WTC11 (cell line): Measurements from ENCODE around the gene LRP3. TPM values are rescaled to one million over a fixed set of nuclear protein-coding genes. Genes with fewer than 3 reads are reported as not detected.

Source experiments
- ATAC-seq: fragments of 200-7000 bp; cut with Tn5 transposase; 2 replicates; pipeline ENCODE4 v1.10.0; 2021; ENCODE audit warnings: mild to moderate bottlenecking, moderate library complexity
- CTCF ChIA-PET: fragments of 300-600 bp; sonication (Branson Sonifier 250); formaldehyde crosslinking; loops from one replicate; lab custom pipeline; 2021; ENCODE audit warnings: antibody characterized with exemption; lab: Charles Lee
- POLR2A ChIA-PET: fragments of 350-600 bp; sonication (Branson Sonifier 250); formaldehyde crosslinking; loops from one replicate; lab custom pipeline; 2021; ENCODE audit warnings: antibody characterized with exemption; lab: Charles Lee
- DNase-seq: peaks from one replicate; pipeline ENCODE4 v3.0.0; 2021; ENCODE audit warnings: low spot score
- H3K27ac Mint-ChIP-seq: 2 replicates; pipeline ENCODE4 v1.8.0; 2021; ENCODE audit warnings: mixed read lengths
- H3K27me3 Mint-ChIP-seq: 2 replicates; pipeline ENCODE4 v1.8.0; 2021; ENCODE audit warnings: low read depth, mild to moderate bottlenecking, moderate library complexity, mixed read lengths
- H3K36me3 Mint-ChIP-seq: 2 replicates; pipeline ENCODE4 v1.8.0; 2021; ENCODE audit warnings: mixed read lengths
- H3K4me1 Mint-ChIP-seq: 2 replicates; pipeline ENCODE4 v1.8.0; 2022; ENCODE audit warnings: mixed read lengths
- H3K4me3 Mint-ChIP-seq: 2 replicates; pipeline ENCODE4 v1.8.0; 2021; ENCODE audit warnings: mild to moderate bottlenecking, moderate library complexity, mixed read lengths
- H3K9me3 Mint-ChIP-seq: 2 replicates; pipeline ENCODE4 v1.8.0; 2021; ENCODE audit warnings: mixed read lengths
- CBFB ChIP-seq: sonication (generic); formaldehyde crosslinking; IDR thresholded peaks from 2 replicates; pipeline ENCODE4 v1.8.1; 2022; ENCODE audit warnings: mild to moderate bottlenecking, low read depth, missing genetic modification reagents
- ESRRA ChIP-seq: sonication (generic); formaldehyde crosslinking; IDR thresholded peaks from 2 replicates; pipeline ENCODE4 v1.8.1; 2022; ENCODE audit warnings: mild to moderate bottlenecking, missing genetic modification reagents, borderline replicate concordance
- FOXJ3 ChIP-seq: sonication (generic); formaldehyde crosslinking; IDR thresholded peaks from 2 replicates; pipeline ENCODE4 v1.9.0; 2021; ENCODE audit warnings: missing genetic modification reagents, mild to moderate bottlenecking, borderline replicate concordance
- FOXP1 ChIP-seq: sonication (generic); formaldehyde crosslinking; IDR thresholded peaks from 2 replicates; pipeline ENCODE4 v1.8.0; 2022; ENCODE audit warnings: missing genetic modification reagents, mild to moderate bottlenecking, moderate library complexity, borderline replicate concordance
- GABPB1 ChIP-seq: sonication (generic); formaldehyde crosslinking; IDR thresholded peaks from 2 replicates; pipeline ENCODE4 v1.8.1; 2023; ENCODE audit warnings: mild to moderate bottlenecking, missing genetic modification reagents
- GRHL2 ChIP-seq: fragments of 250-450 bp; sonication (Bioruptor Pico); IDR thresholded peaks from 2 replicates; pipeline ENCODE4 v1.8.0; 2022; ENCODE audit warnings: mild to moderate bottlenecking, moderate library complexity; ENCODE audit not compliant: insufficient replicate concordance, severe bottlenecking
- GTF2I ChIP-seq: fragments of 250-450 bp; sonication (Bioruptor Pico); conservative IDR thresholded peaks from 2 replicates; pipeline ENCODE4 v1.4.0; 2021; ENCODE audit warnings: mild to moderate bottlenecking
- HMGA2 ChIP-seq: fragments of 250-450 bp; sonication (Bioruptor Pico); IDR thresholded peaks from 2 replicates; pipeline ENCODE4 v1.4.0; 2021; ENCODE audit warnings: mild to moderate bottlenecking, moderate library complexity
- JAZF1 ChIP-seq: fragments of 250-450 bp; sonication (Bioruptor Pico); IDR thresholded peaks from 2 replicates; pipeline ENCODE4 v1.9.0; 2021; ENCODE audit warnings: moderate library complexity, mild to moderate bottlenecking, inconsistent platforms
- JUN ChIP-seq: sonication (generic); formaldehyde crosslinking; IDR thresholded peaks from 2 replicates; pipeline ENCODE4 v1.8.0; 2023; ENCODE audit warnings: mild to moderate bottlenecking, missing genetic modification reagents
- KAT7 ChIP-seq: sonication (generic); formaldehyde crosslinking; IDR thresholded peaks from 2 replicates; pipeline ENCODE4 v1.8.1; 2023; ENCODE audit warnings: missing genetic modification reagents, mild to moderate bottlenecking, borderline replicate concordance
- MXD4 ChIP-seq: fragments of 250-450 bp; sonication (Bioruptor Pico); IDR thresholded peaks from 2 replicates; pipeline ENCODE4 v1.8.0; 2021; ENCODE audit warnings: mild to moderate bottlenecking, moderate library complexity, borderline replicate concordance
- NFYB ChIP-seq: sonication (generic); formaldehyde crosslinking; conservative IDR thresholded peaks from 2 replicates; pipeline ENCODE4 v1.8.0; 2022; ENCODE audit warnings: low read depth, missing genetic modification reagents
- RORB ChIP-seq: fragments of 250-450 bp; sonication (Bioruptor Pico); IDR thresholded peaks from 2 replicates; pipeline ENCODE4 v1.9.0; 2021; ENCODE audit warnings: mild to moderate bottlenecking
- SMAD4 ChIP-seq: sonication (generic); formaldehyde crosslinking; IDR thresholded peaks from 2 replicates; pipeline ENCODE4 v1.8.0; 2022; ENCODE audit warnings: mild to moderate bottlenecking, missing genetic modification reagents
- TEAD4 ChIP-seq: sonication (generic); formaldehyde crosslinking; IDR thresholded peaks from 2 replicates; pipeline ENCODE4 v1.8.0; 2022; ENCODE audit warnings: mild to moderate bottlenecking, missing genetic modification reagents
- ZNF232 ChIP-seq: sonication (generic); formaldehyde crosslinking; IDR thresholded peaks from 2 replicates; pipeline ENCODE4 v1.8.0; 2022; ENCODE audit warnings: mild to moderate bottlenecking, missing genetic modification reagents
- total RNA-seq: library from RNA; stranded (reverse); gene quantifications from 3 replicates; pipeline ENCODE4 v1.2.3, GENCODE V29; 2021
- TF ChIP-seq, protein P1 (sequence below): sonication (generic); formaldehyde crosslinking; IDR thresholded peaks from 2 replicates; pipeline ENCODE4 v1.8.1; 2023; ENCODE audit warnings: mild to moderate bottlenecking, missing genetic modification reagents, borderline replicate concordance
- TF ChIP-seq, protein P2 (sequence below): sonication (generic); formaldehyde crosslinking; IDR thresholded peaks from 2 replicates; pipeline ENCODE4 v1.8.1; 2023; ENCODE audit warnings: mild to moderate bottlenecking, moderate library complexity, missing genetic modification reagents
- TF ChIP-seq, protein P3 (sequence below): sonication (generic); formaldehyde crosslinking; conservative IDR thresholded peaks from 2 replicates; pipeline ENCODE4 v1.8.1; 2022; ENCODE audit warnings: mild to moderate bottlenecking, missing genetic modification reagents
- TF ChIP-seq, protein P4 (sequence below): sonication (generic); formaldehyde crosslinking; IDR thresholded peaks from 2 replicates; pipeline ENCODE4 v1.8.1; 2022; ENCODE audit warnings: mild to moderate bottlenecking, missing genetic modification reagents, moderate library complexity, borderline replicate concordance
- TF ChIP-seq, protein P5 (sequence below): sonication (generic); formaldehyde crosslinking; IDR thresholded peaks from 2 replicates; pipeline ENCODE4 v1.8.1; 2023; ENCODE audit warnings: mild to moderate bottlenecking, missing genetic modification reagents
- TF ChIP-seq, protein P6 (sequence below): sonication (generic); formaldehyde crosslinking; IDR thresholded peaks from 2 replicates; pipeline ENCODE4 v1.8.1; 2022; ENCODE audit warnings: missing genetic modification reagents, borderline replicate concordance
- TF ChIP-seq, protein P7 (sequence below): fragments of 250-450 bp; sonication (Bioruptor Pico); IDR thresholded peaks from 2 replicates; pipeline ENCODE4 v2.1.2; 2022; ENCODE audit warnings: mild to moderate bottlenecking, moderate library complexity

LRP3 gene
- total RNA-seq, 1 experiment from 2014 or later = 47.0 TPM

DNA sequence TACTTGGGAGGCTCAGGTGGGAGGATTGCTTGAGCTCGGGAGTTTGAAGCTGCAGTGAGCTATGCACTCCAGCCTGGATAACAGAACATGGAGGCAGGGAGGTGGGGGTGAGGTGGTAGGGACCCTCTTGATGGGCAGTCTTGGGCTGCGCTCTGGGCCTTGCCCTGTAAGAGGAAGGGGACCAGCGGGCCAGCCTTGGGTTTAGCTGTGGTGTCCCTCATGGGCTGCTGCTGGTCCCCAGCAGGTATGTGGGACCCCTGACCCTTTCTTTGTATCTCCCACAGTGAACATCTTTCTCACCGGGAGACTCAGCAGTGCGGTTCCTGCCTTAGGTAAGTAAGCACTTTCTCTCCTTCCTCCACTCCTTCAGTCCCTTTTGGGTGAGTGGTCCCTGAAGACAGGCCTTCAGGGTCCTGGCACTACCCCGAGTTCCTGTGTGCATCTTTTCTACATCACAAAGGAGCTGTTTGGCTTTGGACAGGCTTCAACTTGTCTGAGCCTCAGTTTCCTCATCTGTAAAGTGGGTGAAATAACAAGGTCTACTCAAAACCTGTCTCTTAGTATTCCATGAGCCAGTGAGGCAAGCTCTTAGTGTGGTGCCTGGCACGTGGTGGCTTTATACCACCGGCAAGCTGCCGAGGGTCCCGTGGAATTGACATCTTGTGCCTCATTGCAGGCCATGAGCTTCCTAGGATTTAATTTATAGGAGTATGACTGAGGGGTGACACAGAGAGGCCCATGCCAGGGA, 2.5 kb downstream of the LRP3 start (continued):
- TF ChIP-seq, protein P1, sequence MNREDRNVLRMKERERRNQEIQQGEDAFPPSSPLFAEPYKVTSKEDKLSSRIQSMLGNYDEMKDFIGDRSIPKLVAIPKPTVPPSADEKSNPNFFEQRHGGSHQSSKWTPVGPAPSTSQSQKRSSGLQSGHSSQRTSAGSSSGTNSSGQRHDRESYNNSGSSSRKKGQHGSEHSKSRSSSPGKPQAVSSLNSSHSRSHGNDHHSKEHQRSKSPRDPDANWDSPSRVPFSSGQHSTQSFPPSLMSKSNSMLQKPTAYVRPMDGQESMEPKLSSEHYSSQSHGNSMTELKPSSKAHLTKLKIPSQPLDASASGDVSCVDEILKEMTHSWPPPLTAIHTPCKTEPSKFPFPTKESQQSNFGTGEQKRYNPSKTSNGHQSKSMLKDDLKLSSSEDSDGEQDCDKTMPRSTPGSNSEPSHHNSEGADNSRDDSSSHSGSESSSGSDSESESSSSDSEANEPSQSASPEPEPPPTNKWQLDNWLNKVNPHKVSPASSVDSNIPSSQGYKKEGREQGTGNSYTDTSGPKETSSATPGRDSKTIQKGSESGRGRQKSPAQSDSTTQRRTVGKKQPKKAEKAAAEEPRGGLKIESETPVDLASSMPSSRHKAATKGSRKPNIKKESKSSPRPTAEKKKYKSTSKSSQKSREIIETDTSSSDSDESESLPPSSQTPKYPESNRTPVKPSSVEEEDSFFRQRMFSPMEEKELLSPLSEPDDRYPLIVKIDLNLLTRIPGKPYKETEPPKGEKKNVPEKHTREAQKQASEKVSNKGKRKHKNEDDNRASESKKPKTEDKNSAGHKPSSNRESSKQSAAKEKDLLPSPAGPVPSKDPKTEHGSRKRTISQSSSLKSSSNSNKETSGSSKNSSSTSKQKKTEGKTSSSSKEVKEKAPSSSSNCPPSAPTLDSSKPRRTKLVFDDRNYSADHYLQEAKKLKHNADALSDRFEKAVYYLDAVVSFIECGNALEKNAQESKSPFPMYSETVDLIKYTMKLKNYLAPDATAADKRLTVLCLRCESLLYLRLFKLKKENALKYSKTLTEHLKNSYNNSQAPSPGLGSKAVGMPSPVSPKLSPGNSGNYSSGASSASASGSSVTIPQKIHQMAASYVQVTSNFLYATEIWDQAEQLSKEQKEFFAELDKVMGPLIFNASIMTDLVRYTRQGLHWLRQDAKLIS = no peak
- TF ChIP-seq, protein P2, sequence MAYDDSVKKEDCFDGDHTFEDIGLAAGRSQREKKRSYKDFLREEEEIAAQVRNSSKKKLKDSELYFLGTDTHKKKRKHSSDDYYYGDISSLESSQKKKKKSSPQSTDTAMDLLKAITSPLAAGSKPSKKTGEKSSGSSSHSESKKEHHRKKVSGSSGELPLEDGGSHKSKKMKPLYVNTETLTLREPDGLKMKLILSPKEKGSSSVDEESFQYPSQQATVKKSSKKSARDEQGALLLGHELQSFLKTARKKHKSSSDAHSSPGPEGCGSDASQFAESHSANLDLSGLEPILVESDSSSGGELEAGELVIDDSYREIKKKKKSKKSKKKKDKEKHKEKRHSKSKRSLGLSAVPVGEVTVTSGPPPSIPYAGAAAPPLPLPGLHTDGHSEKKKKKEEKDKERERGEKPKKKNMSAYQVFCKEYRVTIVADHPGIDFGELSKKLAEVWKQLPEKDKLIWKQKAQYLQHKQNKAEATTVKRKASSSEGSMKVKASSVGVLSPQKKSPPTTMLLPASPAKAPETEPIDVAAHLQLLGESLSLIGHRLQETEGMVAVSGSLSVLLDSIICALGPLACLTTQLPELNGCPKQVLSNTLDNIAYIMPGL (CRISPR knock-in tag) = no peak
- TF ChIP-seq, protein P3, sequence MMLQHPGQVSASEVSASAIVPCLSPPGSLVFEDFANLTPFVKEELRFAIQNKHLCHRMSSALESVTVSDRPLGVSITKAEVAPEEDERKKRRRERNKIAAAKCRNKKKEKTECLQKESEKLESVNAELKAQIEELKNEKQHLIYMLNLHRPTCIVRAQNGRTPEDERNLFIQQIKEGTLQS (CRISPR knock-in tag) = no peak
- TF ChIP-seq MXD4 (CRISPR knock-in tag) (no peak), JAZF1 (no peak), JUN (no peak), FOXJ3 (CRISPR knock-in tag) (no peak), GABPB1 (no peak), HMGA2 (CRISPR knock-in tag) (no peak), NFYB (CRISPR knock-in tag) (no peak), SMAD4 (CRISPR knock-in tag) (no peak)
- TF ChIP-seq, protein P4, sequence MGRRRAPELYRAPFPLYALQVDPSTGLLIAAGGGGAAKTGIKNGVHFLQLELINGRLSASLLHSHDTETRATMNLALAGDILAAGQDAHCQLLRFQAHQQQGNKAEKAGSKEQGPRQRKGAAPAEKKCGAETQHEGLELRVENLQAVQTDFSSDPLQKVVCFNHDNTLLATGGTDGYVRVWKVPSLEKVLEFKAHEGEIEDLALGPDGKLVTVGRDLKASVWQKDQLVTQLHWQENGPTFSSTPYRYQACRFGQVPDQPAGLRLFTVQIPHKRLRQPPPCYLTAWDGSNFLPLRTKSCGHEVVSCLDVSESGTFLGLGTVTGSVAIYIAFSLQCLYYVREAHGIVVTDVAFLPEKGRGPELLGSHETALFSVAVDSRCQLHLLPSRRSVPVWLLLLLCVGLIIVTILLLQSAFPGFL = no peak

DNA sequence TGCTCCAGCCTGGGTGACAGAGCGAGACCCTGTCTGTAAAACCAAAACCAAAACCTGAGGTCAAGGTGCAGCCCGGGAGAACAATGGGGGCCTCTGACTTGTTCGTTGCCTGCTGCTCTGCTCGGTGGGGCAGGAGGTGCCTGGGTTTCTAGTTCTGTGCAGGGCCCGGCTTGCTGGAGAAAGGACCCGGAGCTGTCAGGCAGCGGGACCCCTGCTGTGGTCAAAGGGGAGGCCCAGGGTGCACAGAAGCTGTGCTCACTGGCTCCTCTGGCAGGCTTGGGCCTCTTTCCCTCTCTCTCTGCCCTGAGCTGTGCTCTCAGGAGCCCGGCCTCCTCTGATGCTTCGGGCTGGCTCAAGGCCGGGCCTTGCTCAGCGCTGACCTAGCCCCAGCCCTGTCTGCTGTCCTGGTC, 3.5 kb downstream of the LRP3 start:
- ChIA-PET POLR2A (no interaction called here), CTCF (interaction anchor here (0.6 to 5.2 kb wide), 3 partner anchors 10 to 28 kb away, joined by 3 to 34 read pairs (median 3); partner anchors contain the start of gene SLC7A10)
- peaks cover 7% of the 10 kb centered on the region; the same call in 1 of the 2 replicates for H3K36me3 Mint-ChIP-seq
- TF ChIP-seq, protein P5, sequence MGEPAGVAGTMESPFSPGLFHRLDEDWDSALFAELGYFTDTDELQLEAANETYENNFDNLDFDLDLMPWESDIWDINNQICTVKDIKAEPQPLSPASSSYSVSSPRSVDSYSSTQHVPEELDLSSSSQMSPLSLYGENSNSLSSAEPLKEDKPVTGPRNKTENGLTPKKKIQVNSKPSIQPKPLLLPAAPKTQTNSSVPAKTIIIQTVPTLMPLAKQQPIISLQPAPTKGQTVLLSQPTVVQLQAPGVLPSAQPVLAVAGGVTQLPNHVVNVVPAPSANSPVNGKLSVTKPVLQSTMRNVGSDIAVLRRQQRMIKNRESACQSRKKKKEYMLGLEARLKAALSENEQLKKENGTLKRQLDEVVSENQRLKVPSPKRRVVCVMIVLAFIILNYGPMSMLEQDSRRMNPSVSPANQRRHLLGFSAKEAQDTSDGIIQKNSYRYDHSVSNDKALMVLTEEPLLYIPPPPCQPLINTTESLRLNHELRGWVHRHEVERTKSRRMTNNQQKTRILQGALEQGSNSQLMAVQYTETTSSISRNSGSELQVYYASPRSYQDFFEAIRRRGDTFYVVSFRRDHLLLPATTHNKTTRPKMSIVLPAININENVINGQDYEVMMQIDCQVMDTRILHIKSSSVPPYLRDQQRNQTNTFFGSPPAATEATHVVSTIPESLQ (CRISPR knock-in tag) = no peak
- TF ChIP-seq KAT7 (CRISPR knock-in tag) = no peak
- TF ChIP-seq NFYB (CRISPR knock-in tag) = no peak
- TF ChIP-seq, protein P6, sequence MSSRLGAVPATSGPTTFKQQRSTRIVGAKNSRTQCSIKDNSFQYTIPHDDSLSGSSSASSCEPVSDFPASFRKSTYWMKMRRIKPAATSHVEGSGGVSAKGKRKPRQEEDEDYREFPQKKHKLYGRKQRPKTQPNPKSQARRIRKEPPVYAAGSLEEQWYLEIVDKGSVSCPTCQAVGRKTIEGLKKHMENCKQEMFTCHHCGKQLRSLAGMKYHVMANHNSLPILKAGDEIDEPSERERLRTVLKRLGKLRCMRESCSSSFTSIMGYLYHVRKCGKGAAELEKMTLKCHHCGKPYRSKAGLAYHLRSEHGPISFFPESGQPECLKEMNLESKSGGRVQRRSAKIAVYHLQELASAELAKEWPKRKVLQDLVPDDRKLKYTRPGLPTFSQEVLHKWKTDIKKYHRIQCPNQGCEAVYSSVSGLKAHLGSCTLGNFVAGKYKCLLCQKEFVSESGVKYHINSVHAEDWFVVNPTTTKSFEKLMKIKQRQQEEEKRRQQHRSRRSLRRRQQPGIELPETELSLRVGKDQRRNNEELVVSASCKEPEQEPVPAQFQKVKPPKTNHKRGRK (CRISPR knock-in tag) = no peak
- no peak for TF ChIP-seq FOXP1
- TF ChIP-seq GRHL2 = no peak
- TF ChIP-seq CBFB (CRISPR knock-in tag) = no peak
- TF ChIP-seq, protein P7, sequence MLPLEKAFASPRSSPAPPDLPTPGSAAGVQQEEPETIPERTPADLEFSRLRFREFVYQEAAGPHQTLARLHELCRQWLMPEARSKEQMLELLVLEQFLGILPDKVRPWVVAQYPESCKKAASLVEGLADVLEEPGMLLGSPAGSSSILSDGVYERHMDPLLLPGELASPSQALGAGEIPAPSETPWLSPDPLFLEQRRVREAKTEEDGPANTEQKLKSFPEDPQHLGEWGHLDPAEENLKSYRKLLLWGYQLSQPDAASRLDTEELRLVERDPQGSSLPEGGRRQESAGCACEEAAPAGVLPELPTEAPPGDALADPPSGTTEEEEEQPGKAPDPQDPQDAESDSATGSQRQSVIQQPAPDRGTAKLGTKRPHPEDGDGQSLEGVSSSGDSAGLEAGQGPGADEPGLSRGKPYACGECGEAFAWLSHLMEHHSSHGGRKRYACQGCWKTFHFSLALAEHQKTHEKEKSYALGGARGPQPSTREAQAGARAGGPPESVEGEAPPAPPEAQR = no peak
- no peak for TF ChIP-seq JAZF1
- no peak for TF ChIP-seq ZNF232 (CRISPR knock-in tag)
- TF ChIP-seq ESRRA = no peak
- no peak for TF ChIP-seq TEAD4
- no peak for TF ChIP-seq HMGA2 (CRISPR knock-in tag)
- TF ChIP-seq GTF2I (CRISPR knock-in tag) = no peak
- TF ChIP-seq RORB (CRISPR knock-in tag) = no peak

More for the DNA sequence above, 3.5 kb downstream of the LRP3 start:
- H3K9me3 Mint-ChIP-seq = no peaks in the 10 kb centered on the region
- ATAC-seq (no peak), DNase-seq (no peak)
- peaks cover 12% of the 10 kb centered on the region for H3K27me3 Mint-ChIP-seq
- no peak overlapping the region for H3K27ac Mint-ChIP-seq
- no peak overlapping the region for H3K4me3 Mint-ChIP-seq
- no peaks in the 10 kb centered on the region for H3K4me1 Mint-ChIP-seq
